H1 (cell line): ENCODE results near the gene SUPT20HL1. TPM values are rescaled to one million over a fixed set of nuclear protein-coding genes. Genes with fewer than 3 reads are reported as not detected.

ENCODE experiments used
- polyA plus RNA-seq, 7 experiments: library from polyadenylated mRNA; depleted of rRNA in 3 of 7; stranded (reverse) in 5 of 7; unstranded in 2 of 7; fragments of >200 nt in 5 of 7; fragments of 200-250 nt in 2 of 7; gene quantifications; 1 replicate in 5 of 7; 2 replicates in 1 of 7; 4 replicates in 1 of 7; pipeline versions ENCODE4 v1.2.1 to v1.2.3, GENCODE V29; 2011 to 2013; ENCODE audit warnings: missing spikeins in 2 of 7, mixed read lengths in 2 of 7
- total RNA-seq: library from RNA; stranded (reverse); fragmentation: NEBNext Ultra II Directional; extraction: Animal tissue kit (Norgen Biotek cat#: 25700); gene quantifications from 2 replicates; pipeline ENCODE4 v1.2.1, GENCODE V29; 2021

SUPT20HL1 gene
- total and polyA plus RNA-seq, 2 of the 8 experiments (the other 6 are each of a cell fraction or from before 2014, with no cell fraction given): not detected

Other genes with a start within 250 kb of the SUPT20HL1 start
- gene ZFX, start 210.9 kb upstream of the SUPT20HL1 start, total RNA-seq: 22.0 and 24.3 TPM in 2 replicates
- 2.8 and 7.1 TPM in 2 replicates for gene ZFX, start 210.9 kb upstream of the SUPT20HL1 start, polyA plus RNA-seq (2011; rRNA removed)
- not detected in 2 replicates for gene SUPT20HL2, start 46.6 kb upstream of the SUPT20HL1 start, total RNA-seq
- gene SUPT20HL2, start 46.6 kb upstream of the SUPT20HL1 start, polyA plus RNA-seq (2011; rRNA removed): not detected in 2 replicates
- 24.8 and 25.5 TPM in 2 replicates for gene PDK3, start 104.6 kb downstream of the SUPT20HL1 start, total RNA-seq
- gene PDK3, start 104.6 kb downstream of the SUPT20HL1 start, polyA plus RNA-seq (2011; rRNA removed): 17.4 and 22.5 TPM in 2 replicates